GM19240 (cell line): Measurements from ENCODE around the gene SIDT1.

Source experiments
- DNase-seq: peaks from one replicate; pipeline ENCODE4 v3.0.0; 2011; ENCODE audit warnings: low spot score; ENCODE audit not compliant: insufficient read length

The SIDT1 gene

DNA sequence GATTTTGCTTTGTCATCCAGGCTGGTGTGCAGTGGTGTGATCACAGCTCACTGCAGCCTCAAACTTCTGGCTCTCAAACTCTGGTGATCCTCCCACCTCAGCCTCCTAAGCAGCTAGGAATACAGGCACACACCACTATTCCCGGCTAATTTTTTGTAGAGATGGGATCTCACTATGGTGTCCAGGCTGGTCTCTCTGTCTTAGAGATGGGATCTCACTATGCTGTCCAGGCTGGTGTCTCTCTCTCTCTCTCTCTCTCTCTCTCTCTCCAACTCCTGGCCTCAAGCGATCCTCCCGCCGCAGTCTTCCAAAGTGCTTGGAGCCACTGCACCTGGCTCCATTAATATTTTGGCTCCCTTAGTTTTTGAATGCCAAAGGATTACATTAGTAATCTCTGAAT, 146.4 kb downstream of the SIDT1 start:
- DNase-seq, result no peak
